ENCODE data around the gene IRF2BPL.

- TF ChIP-seq, protein P1, sequence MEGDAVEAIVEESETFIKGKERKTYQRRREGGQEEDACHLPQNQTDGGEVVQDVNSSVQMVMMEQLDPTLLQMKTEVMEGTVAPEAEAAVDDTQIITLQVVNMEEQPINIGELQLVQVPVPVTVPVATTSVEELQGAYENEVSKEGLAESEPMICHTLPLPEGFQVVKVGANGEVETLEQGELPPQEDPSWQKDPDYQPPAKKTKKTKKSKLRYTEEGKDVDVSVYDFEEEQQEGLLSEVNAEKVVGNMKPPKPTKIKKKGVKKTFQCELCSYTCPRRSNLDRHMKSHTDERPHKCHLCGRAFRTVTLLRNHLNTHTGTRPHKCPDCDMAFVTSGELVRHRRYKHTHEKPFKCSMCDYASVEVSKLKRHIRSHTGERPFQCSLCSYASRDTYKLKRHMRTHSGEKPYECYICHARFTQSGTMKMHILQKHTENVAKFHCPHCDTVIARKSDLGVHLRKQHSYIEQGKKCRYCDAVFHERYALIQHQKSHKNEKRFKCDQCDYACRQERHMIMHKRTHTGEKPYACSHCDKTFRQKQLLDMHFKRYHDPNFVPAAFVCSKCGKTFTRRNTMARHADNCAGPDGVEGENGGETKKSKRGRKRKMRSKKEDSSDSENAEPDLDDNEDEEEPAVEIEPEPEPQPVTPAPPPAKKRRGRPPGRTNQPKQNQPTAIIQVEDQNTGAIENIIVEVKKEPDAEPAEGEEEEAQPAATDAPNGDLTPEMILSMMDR (IDR thresholded peaks at IDR 0.05): no peak
- no peak for TF ChIP-seq POLR2A (IDR thresholded peaks at IDR 0.05)
Observed at GRCh38 chr14:77036484-77037214, 8.1 kb upstream of the IRF2BPL start.
